ENCODE measurements around the gene NXF2B.

GRCh38 chrX:102345916-102346315, 93.9 kb downstream of the NXF2B start:
- peak; percentile 50 to 79 (median 63) for TF ChIP-seq CTCF (IDR thresholded peaks at IDR 0.05)
- no peak for TF ChIP-seq POLR2A (IDR thresholded peaks at IDR 0.05)
